Keratinocyte (primary cell): Measurements from ENCODE around the gene EYA4. TPM values are rescaled to one million over a fixed set of nuclear protein-coding genes. Genes with fewer than 3 reads are reported as not detected.

Experiments used
- DNase-seq: peaks from one replicate; pipeline ENCODE4 v3.0.0-alpha.2; 2011; ENCODE audit warnings: low read depth, missing footprints, low spot score
- FAIRE-seq: peaks from 2 replicates; lab custom pipeline; 2011; peaks lifted over from hg19 to GRCh38; lab: Jason Lieb, UNC
- H2AFZ ChIP-seq: 2 replicates; pipeline ENCODE4 v1.6.0; 2012; ENCODE audit warnings: low read length, control low read depth, inconsistent platforms; ENCODE audit not compliant: control insufficient read depth
- H3K27ac ChIP-seq: 2 replicates; pipeline ENCODE4 v1.5.1; 2011; ENCODE audit warnings: low read length; ENCODE audit not compliant: control insufficient read depth, insufficient read depth
- H3K27me3 ChIP-seq: 3 replicates; pipeline ENCODE4 v1.6.0; 2011; ENCODE audit warnings: low read length; ENCODE audit not compliant: control insufficient read depth, insufficient read depth; ENCODE audit errors: extremely low read depth
- H3K36me3 ChIP-seq, 2 experiments: 2 replicates in 1 of 2; 3 replicates in 1 of 2; pipeline ENCODE4 v1.5.1; 2011; ENCODE audit warnings: low read length in 2 of 2, mild to moderate bottlenecking in 1 of 2; ENCODE audit not compliant: control insufficient read depth in 2 of 2, insufficient read depth in 2 of 2; ENCODE audit errors: extremely low read depth in 1 of 2
- H3K4me1 ChIP-seq: 3 replicates; pipeline ENCODE4 v1.5.1; 2011; ENCODE audit warnings: low read length; ENCODE audit not compliant: control insufficient read depth, insufficient read depth; ENCODE audit errors: extremely low read depth
- H3K4me2 ChIP-seq: 3 replicates; pipeline ENCODE4 v1.6.0; 2011; ENCODE audit warnings: low read depth, low read length; ENCODE audit not compliant: control insufficient read depth, insufficient read depth; ENCODE audit errors: extremely low read depth
- H3K4me3 ChIP-seq, 3 experiments: fragments of 200-600 bp in 1 of 3; sonication (generic) in 1 of 3; 2 replicates in 2 of 3; 3 replicates in 1 of 3; pipeline ENCODE4 v1.5.1; 2011 to 2016; ENCODE audit warnings: low read length in 3 of 3, mild to moderate bottlenecking in 3 of 3, control low read depth in 2 of 3, inconsistent platforms in 1 of 3, low read depth in 1 of 3, mixed read lengths in 1 of 3, mixed run types in 1 of 3, moderate library complexity in 1 of 3; ENCODE audit not compliant: control insufficient read depth in 2 of 3, insufficient read depth in 2 of 3; ENCODE audit errors: extremely low read depth in 1 of 3
- H3K79me2 ChIP-seq: 2 replicates; pipeline ENCODE4 v1.6.0; 2012; ENCODE audit warnings: low read length; ENCODE audit not compliant: control insufficient read depth, insufficient read depth
- H3K9ac ChIP-seq: 3 replicates; pipeline ENCODE4 v1.6.0; 2011; ENCODE audit warnings: low read length; ENCODE audit not compliant: control insufficient read depth, insufficient read depth; ENCODE audit errors: extremely low read depth
- H3K9me1 ChIP-seq: 3 replicates; pipeline ENCODE4 v1.6.0; 2011; ENCODE audit warnings: low read length; ENCODE audit not compliant: control insufficient read depth, insufficient read depth; ENCODE audit errors: extremely low read depth
- H3K9me3 ChIP-seq: 2 replicates; pipeline ENCODE4 v1.5.1; 2012; ENCODE audit warnings: low read depth, low read length; ENCODE audit not compliant: control insufficient read depth
- H4K20me1 ChIP-seq: 3 replicates; pipeline ENCODE4 v1.6.0; 2011; ENCODE audit warnings: low read length; ENCODE audit not compliant: control insufficient read depth, insufficient read depth; ENCODE audit errors: extremely low read depth
- EZH2 ChIP-seq: IDR thresholded peaks from one replicate; pipeline ENCODE4 v1.6.1; 2012; ENCODE audit warnings: inconsistent platforms, mild to moderate bottlenecking, low read length, moderate library complexity
- dilution Hi-C: fragments of 300-500 bp; cut with MboI; formaldehyde crosslinking; loops from one replicate; pipeline ENCODE4 v1.7.0; 2020; ENCODE audit warnings: low sequenced_read_pairs; ENCODE audit not compliant: extremely low pct_ligation_motif_present
- polyA plus RNA-seq, 5 experiments: library from polyadenylated mRNA; depleted of rRNA in 3 of 5; stranded (reverse) in 3 of 5; stranded (forward) in 1 of 5; unstranded in 1 of 5; fragments of >200 nt; gene quantifications; 1 replicate in 1 of 5; 2 replicates in 3 of 5; 3 replicates in 1 of 5; pipeline versions ENCODE4 v1.2.1 to v1.2.3, GENCODE V29; 2011 to 2012; ENCODE audit warnings: missing spikeins in 2 of 5, low read depth in 1 of 5, low replicate concordance in 1 of 5
- TF ChIP-seq, protein P1 (sequence below), 3 experiments: IDR thresholded peaks in 1 of 3; conservative IDR thresholded peaks in 1 of 3; optimal IDR thresholded peaks in 1 of 3; 2 replicates in 2 of 3; 3 replicates in 1 of 3; pipeline versions ENCODE3 to v1.5.1; 2011; ENCODE audit warnings: low read length in 3 of 3, mild to moderate bottlenecking in 3 of 3, moderate library complexity in 2 of 3, control low read depth in 1 of 3, inconsistent platforms in 1 of 3; ENCODE audit not compliant: insufficient read depth in 2 of 3; ENCODE audit errors: extremely low read depth in 1 of 3

Gene EYA4
- polyA plus RNA-seq, 1 donor (not counting 4 experiments of a cell fraction or from before 2014, with no cell fraction given) = 0.01 TPM

DNA sequence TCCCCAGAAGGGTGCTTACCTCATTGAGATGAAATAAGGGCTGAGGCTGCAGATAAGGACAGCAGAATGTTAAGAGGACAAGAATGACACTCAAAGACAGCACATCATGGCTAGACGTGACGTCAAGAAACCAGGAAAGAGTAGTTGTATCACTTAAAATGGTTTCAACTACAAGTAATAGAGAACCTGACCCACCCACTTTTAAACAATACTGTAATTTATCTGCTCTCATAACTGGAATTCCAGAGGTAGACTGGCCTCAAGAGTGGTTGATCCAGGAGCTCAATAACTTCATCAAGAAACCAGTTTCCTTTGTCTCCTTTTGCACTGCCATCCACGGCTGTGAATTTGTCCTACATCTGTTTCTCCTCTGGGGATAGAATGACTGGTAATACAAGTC, 187.1 kb downstream of the EYA4 start:
- Histone ChIP-seq H3K27ac (no peak overlapping the region), H4K20me1 (no peaks in the 10 kb centered on the region), H3K4me3 (no peak overlapping the region), H3K4me1 (no peaks in the 10 kb centered on the region), H3K9me1 (no peaks in the 10 kb centered on the region), H3K36me3 (no peaks in the 10 kb centered on the region), H3K79me2 (no peaks in the 10 kb centered on the region), H2AFZ (no peak overlapping the region), H3K9me3 (no peaks in the 10 kb centered on the region), H3K9ac (no peak overlapping the region), H3K4me2 (no peak overlapping the region), H3K27me3 (no peaks in the 10 kb centered on the region)
- FAIRE-seq = no peak
- TF ChIP-seq, protein P1, sequence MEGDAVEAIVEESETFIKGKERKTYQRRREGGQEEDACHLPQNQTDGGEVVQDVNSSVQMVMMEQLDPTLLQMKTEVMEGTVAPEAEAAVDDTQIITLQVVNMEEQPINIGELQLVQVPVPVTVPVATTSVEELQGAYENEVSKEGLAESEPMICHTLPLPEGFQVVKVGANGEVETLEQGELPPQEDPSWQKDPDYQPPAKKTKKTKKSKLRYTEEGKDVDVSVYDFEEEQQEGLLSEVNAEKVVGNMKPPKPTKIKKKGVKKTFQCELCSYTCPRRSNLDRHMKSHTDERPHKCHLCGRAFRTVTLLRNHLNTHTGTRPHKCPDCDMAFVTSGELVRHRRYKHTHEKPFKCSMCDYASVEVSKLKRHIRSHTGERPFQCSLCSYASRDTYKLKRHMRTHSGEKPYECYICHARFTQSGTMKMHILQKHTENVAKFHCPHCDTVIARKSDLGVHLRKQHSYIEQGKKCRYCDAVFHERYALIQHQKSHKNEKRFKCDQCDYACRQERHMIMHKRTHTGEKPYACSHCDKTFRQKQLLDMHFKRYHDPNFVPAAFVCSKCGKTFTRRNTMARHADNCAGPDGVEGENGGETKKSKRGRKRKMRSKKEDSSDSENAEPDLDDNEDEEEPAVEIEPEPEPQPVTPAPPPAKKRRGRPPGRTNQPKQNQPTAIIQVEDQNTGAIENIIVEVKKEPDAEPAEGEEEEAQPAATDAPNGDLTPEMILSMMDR (optimal IDR thresholded peaks at IDR 0.05 in 1 of 3, IDR thresholded peaks at IDR 0.05 in 1 of 3, conservative IDR thresholded peaks at IDR 0.05 in 1 of 3; ENCODE audit: extremely low read depth in 1 of 3, insufficient read depth in 2 of 3, low read length in 3 of 3) = no peak
- TF ChIP-seq EZH2 = no peak
- DNase-seq = no peak
- dilution Hi-C loops = no loop called here

DNA sequence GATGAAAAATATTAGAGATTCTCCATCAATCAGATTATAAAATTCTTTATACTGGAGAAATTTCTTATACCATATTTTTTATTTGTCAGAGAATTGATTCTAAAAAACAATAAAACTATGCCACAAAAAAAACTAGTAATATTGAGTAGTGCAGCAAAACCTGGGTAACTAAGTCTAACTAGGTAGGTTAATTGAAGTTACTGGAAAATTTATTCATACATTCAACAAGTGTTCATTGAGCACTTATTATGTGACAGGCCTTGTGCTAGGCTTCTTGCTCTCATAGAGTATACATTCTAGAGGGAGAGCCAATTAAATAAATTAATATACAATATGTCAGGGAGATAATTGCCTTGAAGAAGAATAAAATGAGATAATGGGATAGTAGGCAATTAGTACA, 189.4 kb downstream of the EYA4 start:
- dilution Hi-C loops = no loop called here
- H3K9ac ChIP-seq = no peak overlapping the region
- H3K9me3 ChIP-seq = no peaks in the 10 kb centered on the region
- H3K4me3 ChIP-seq = no peak overlapping the region
- H4K20me1 ChIP-seq = no peaks in the 10 kb centered on the region
- H2AFZ ChIP-seq = no peak overlapping the region
- no peaks in the 10 kb centered on the region for H3K9me1 ChIP-seq
- FAIRE-seq (no peak), DNase-seq (no peak)
- no peaks in the 10 kb centered on the region for H3K36me3 ChIP-seq
- no peaks in the 10 kb centered on the region for H3K4me1 ChIP-seq
- H3K79me2 ChIP-seq = no peaks in the 10 kb centered on the region
- no peak overlapping the region for H3K4me2 ChIP-seq
- TF ChIP-seq, protein P1 (optimal IDR thresholded peaks at IDR 0.05 in 1 of 3, IDR thresholded peaks at IDR 0.05 in 1 of 3, conservative IDR thresholded peaks at IDR 0.05 in 1 of 3; ENCODE audit: extremely low read depth in 1 of 3, insufficient read depth in 2 of 3, low read length in 3 of 3) = no peak
- TF ChIP-seq EZH2 = no peak
- no peaks in the 10 kb centered on the region for H3K27me3 ChIP-seq
- no peak overlapping the region for H3K27ac ChIP-seq
